ENCODE measurements around the gene LRRC23.

DNA sequence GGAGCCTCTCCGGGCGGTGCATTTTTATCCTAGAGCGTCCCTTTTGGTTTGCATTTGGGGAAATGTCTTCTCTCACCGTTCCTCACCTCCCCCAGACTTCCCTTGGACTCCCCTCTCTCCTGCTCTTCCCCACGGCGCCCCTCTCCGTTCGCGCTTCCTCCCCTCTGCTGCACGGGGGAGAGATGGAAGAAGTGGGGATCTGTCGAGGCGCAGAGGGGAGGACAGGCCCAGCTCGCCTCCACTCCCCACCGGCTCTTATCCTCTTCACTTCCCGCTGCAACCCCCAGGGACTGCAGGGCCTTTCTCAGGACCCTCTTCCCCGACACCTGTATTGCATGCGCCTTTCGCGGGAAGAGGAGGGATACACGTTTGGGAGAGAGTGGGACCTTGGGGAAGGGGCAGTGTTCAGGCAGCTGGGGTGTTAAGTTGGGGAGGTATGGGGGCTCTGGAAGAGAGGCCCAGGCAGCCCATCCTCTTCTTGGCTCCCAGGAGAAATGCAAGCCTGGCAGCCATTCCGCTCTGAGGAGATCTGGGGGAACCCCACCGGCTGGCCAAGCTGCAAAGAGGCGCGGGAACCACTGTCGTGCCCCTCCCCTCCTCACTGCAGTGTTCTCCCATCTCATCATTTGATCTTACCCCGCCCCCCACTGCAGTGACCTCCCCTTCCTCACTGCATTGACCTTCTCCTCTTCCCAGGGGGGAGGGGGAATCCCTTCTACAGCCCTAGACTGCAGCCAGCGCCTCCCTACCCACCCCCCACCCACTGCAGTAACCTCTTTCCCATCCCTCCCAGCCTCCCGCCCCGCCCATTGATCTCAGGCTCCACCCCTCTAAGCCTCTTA is 10.5 kb downstream of the LRRC23 start:
- TF ChIP-seq EZH2 (IDR thresholded peaks at IDR 0.05; ENCODE audit: borderline replicate concordance, low read length): no peak
- TF ChIP-seq, protein P1, sequence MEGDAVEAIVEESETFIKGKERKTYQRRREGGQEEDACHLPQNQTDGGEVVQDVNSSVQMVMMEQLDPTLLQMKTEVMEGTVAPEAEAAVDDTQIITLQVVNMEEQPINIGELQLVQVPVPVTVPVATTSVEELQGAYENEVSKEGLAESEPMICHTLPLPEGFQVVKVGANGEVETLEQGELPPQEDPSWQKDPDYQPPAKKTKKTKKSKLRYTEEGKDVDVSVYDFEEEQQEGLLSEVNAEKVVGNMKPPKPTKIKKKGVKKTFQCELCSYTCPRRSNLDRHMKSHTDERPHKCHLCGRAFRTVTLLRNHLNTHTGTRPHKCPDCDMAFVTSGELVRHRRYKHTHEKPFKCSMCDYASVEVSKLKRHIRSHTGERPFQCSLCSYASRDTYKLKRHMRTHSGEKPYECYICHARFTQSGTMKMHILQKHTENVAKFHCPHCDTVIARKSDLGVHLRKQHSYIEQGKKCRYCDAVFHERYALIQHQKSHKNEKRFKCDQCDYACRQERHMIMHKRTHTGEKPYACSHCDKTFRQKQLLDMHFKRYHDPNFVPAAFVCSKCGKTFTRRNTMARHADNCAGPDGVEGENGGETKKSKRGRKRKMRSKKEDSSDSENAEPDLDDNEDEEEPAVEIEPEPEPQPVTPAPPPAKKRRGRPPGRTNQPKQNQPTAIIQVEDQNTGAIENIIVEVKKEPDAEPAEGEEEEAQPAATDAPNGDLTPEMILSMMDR (IDR thresholded peaks at IDR 0.05; ENCODE audit: low read length): no peak
